Endothelial cell of umbilical vein (primary cell): Measurements from ENCODE around the gene CCDC12. TPM values are rescaled to one million over a fixed set of nuclear protein-coding genes. Genes with fewer than 3 reads are reported as not detected.

Experiments
- BruUV-seq: library from RNA; stranded (reverse); fragments of 400-500 nt; replicated peaks from 2 replicates; lab custom pipeline; 2021; lab: Mats Ljungman, UMichigan
- CTCF ChIA-PET: fragments of 300-600, 350-600 bp; sonication (Branson Sonifier 250); formaldehyde crosslinking; loops from one replicate; lab custom pipeline; 2021; ENCODE audit warnings: antibody characterized with exemption, inconsistent platforms; lab: Charles Lee
- POLR2A ChIA-PET: fragments of 300-600, 350-600 bp; sonication (Branson Sonifier 250); formaldehyde crosslinking; loops from one replicate; lab custom pipeline; 2021; ENCODE audit warnings: antibody characterized with exemption, inconsistent platforms; lab: Charles Lee
- DNase-seq: peaks from one replicate; pipeline ENCODE4 v3.0.0-alpha.2; 2011; ENCODE audit warnings: low read depth, low spot score
- FAIRE-seq: peaks from 2 replicates; lab custom pipeline; 2011; peaks lifted over from hg19 to GRCh38; lab: Jason Lieb, UNC
- H2AFZ ChIP-seq: 2 replicates; pipeline ENCODE4 v1.6.0; 2012; ENCODE audit warnings: low read depth, low read length, control low read depth, inconsistent platforms
- H3K27ac ChIP-seq: 2 replicates; pipeline ENCODE4 v1.5.1; 2011; ENCODE audit warnings: low read depth, mild to moderate bottlenecking, control low read depth, low read length, moderate library complexity; ENCODE audit not compliant: insufficient read depth
- H3K27me3 ChIP-seq, 2 experiments: 2 replicates each; pipeline versions ENCODE4 v1.6.0 to v1.6.1; 2011; ENCODE audit warnings: low read length in 2 of 2, mixed read lengths in 1 of 2; ENCODE audit not compliant: control insufficient read depth in 2 of 2, insufficient read depth in 2 of 2
- H3K36me3 ChIP-seq, 2 experiments: 2 replicates in 1 of 2; 3 replicates in 1 of 2; pipeline ENCODE4 v1.5.1; 2011; ENCODE audit warnings: low read length in 2 of 2, mild to moderate bottlenecking in 1 of 2, moderate library complexity in 1 of 2; ENCODE audit not compliant: control insufficient read depth in 2 of 2, insufficient read depth in 2 of 2; ENCODE audit errors: extremely low read depth in 1 of 2
- H3K4me1 ChIP-seq: 3 replicates; pipeline ENCODE4 v1.5.1; 2011; ENCODE audit warnings: mild to moderate bottlenecking, low read length; ENCODE audit not compliant: control insufficient read depth, insufficient read depth; ENCODE audit errors: extremely low read depth
- H3K4me2 ChIP-seq: 2 replicates; pipeline ENCODE4 v1.6.1; 2011; ENCODE audit warnings: low read length, control low read depth, mixed read lengths; ENCODE audit not compliant: insufficient read depth
- H3K4me3 ChIP-seq, 3 experiments: fragments of 200-600 bp in 1 of 3; sonication (generic), shearing (Covaris generic) in 1 of 3; replicated peaks in 1 of 3; 2 replicates each; pipeline ENCODE4 v1.5.1; 2011 to 2016; ENCODE audit warnings: control low read depth in 3 of 3, low read length in 3 of 3, mild to moderate bottlenecking in 2 of 3, inconsistent platforms in 1 of 3, low read depth in 1 of 3, moderate library complexity in 1 of 3; ENCODE audit not compliant: insufficient read depth in 1 of 3
- H3K79me2 ChIP-seq: 2 replicates; pipeline ENCODE4 v1.6.0; 2012; ENCODE audit warnings: low read length, inconsistent platforms; ENCODE audit not compliant: control insufficient read depth, insufficient read depth
- H3K9ac ChIP-seq: replicated peaks from 2 replicates; pipeline ENCODE3; 2011; ENCODE audit warnings: low read length, control low read depth; ENCODE audit not compliant: insufficient read depth; ENCODE audit errors: extremely low read depth
- H3K9me1 ChIP-seq: replicated peaks from 3 replicates; pipeline ENCODE4 v1.6.0; 2011; ENCODE audit warnings: mild to moderate bottlenecking, low read length; ENCODE audit not compliant: control insufficient read depth, insufficient read depth; ENCODE audit errors: extremely low read depth
- H3K9me3 ChIP-seq: replicated peaks from 2 replicates; pipeline ENCODE4 v1.5.1; 2012; ENCODE audit warnings: low read length, inconsistent platforms; ENCODE audit not compliant: control insufficient read depth, insufficient read depth
- H4K20me1 ChIP-seq: replicated peaks from 2 replicates; pipeline ENCODE3; 2011; ENCODE audit warnings: mild to moderate bottlenecking, low read length; ENCODE audit not compliant: control insufficient read depth, insufficient read depth; ENCODE audit errors: extremely low read depth
- EZH2 ChIP-seq: IDR thresholded peaks from 2 replicates; pipeline ENCODE4 v1.6.1; 2012; ENCODE audit warnings: borderline replicate concordance, low read depth, mild to moderate bottlenecking, moderate library complexity, low read length, inconsistent platforms; ENCODE audit not compliant: severe bottlenecking
- FOS ChIP-seq: IDR thresholded peaks from 2 replicates; pipeline ENCODE4 v1.6.1; 2011; ENCODE audit warnings: mild to moderate bottlenecking, low read length, moderate library complexity, borderline replicate concordance; ENCODE audit not compliant: insufficient read depth
- GATA2 ChIP-seq: IDR thresholded peaks from 2 replicates; pipeline ENCODE4 v1.7.0; 2011; ENCODE audit warnings: low read depth, mild to moderate bottlenecking, moderate library complexity, mixed read lengths, low read length; ENCODE audit not compliant: insufficient read length, insufficient read depth
- JUN ChIP-seq: IDR thresholded peaks from 2 replicates; pipeline ENCODE4 v1.6.1; 2011; ENCODE audit warnings: borderline replicate concordance, low read depth; ENCODE audit not compliant: insufficient read length, insufficient read depth
- MAX ChIP-seq: IDR thresholded peaks from 2 replicates; pipeline ENCODE4 v1.6.1; 2011; ENCODE audit not compliant: insufficient read depth, insufficient read length
- MYC ChIP-seq: IDR thresholded peaks from one replicate; pipeline ENCODE4 v1.6.1; 2011; ENCODE audit warnings: mild to moderate bottlenecking, low read depth, low read length
- POLR2A ChIP-seq: IDR thresholded peaks from 2 replicates; pipeline ENCODE4 v1.6.1; 2012; ENCODE audit warnings: low read depth, mild to moderate bottlenecking, control low read depth, low read length
- POLR2AphosphoS5 ChIP-seq: IDR thresholded peaks from 2 replicates; pipeline ENCODE4 v1.6.1; 2012; ENCODE audit warnings: low read depth, mild to moderate bottlenecking, control low read depth, low read length, moderate library complexity; ENCODE audit not compliant: insufficient read depth
- dilution Hi-C: fragments of 300-500 bp; cut with MboI; formaldehyde crosslinking; loops from one replicate; pipeline ENCODE4 v1.15.0; 2019; ENCODE audit warnings: low sequenced_read_pairs; ENCODE audit not compliant: extremely low pct_ligation_motif_present
- intact Hi-C: fragments of 100-400 bp; cut with micrococcal nuclease; formaldehyde crosslinking; loops from one replicate; pipeline ENCODE4 v1.10.0; 2022
- polyA plus RNA-seq, 4 experiments: library from polyadenylated mRNA; depleted of rRNA in 3 of 4; stranded (reverse) in 3 of 4; unstranded in 1 of 4; fragments of >200 nt; gene quantifications; 2 replicates each; pipeline versions ENCODE4 v1.2.1 to v1.2.3, GENCODE V29; 2011 to 2012; ENCODE audit warnings: missing spikeins in 1 of 4
- total RNA-seq: library from RNA; stranded (reverse); gene quantifications from 2 replicates; pipeline ENCODE4 v1.2.3, GENCODE V29; 2021
- TF ChIP-seq, protein P1 (sequence below), 2 donors: IDR thresholded peaks; 1 replicate in 1 of 2; 2 replicates in 1 of 2; pipeline ENCODE4 v1.5.1; 2011; ENCODE audit warnings: low read length in 2 of 2, mild to moderate bottlenecking in 2 of 2, moderate library complexity in 2 of 2, control low read depth in 1 of 2, inconsistent platforms in 1 of 2, low read depth in 1 of 2; ENCODE audit not compliant: insufficient read depth in 1 of 2; ENCODE audit errors: extremely low read depth in 1 of 2

The CCDC12 gene
- total and polyA plus RNA-seq, 2 donors (not counting 3 experiments of a cell fraction or from before 2014, with no cell fraction given) = 35.1 to 50.5 TPM

DNA sequence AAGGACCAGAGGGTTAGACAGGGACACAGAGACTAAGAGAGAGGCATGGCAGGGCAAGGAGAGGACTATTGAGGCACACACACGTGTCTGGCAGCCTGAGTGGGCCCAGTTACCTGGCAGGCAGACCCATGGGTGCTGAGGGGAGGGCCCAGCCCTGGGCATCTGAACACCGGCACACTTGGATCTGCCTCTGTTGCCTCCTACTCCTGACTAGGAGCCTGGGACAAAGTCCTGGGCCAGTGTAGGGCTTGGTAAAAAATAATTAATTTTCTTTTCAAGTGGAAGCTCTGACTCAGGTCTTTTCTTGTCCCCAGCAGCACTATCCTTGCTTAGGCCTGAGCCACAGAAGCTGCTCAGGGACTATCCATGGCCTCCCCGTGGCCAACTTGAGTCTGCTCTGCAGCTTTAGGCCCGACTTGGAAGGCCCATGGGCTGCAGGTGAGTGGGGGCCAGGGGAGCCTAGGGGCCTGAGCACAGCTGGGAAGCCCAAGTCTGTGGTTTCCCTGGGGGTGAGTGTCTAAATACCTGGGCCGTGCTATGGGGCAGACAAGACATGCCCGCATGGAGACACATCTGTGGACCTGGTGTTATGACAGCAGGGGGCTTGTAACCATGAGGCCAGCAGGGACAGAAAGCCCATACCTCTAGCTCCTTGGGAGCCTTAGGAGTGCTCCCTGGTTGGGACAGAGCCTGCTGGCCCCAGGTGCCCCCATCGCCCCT, 99.0 kb downstream of the CCDC12 start, which contains the start of gene PTH1R:
Gene PTH1R (plus strand): TSS at position 316 of the 720 bp plus-strand sequence. CDS start 5,839 bp downstream, outside the sequence.
- CTCF ChIA-PET = interaction anchor here (0.8 to 1.4 kb wide), 3 partner anchors 11 to 16 kb away, joined by 3 to 4 read pairs (median 3); no protein-coding TSS in a partner anchor
- TF ChIP-seq POLR2AphosphoS5 (no peak), POLR2A (no peak), MYC (no peak), MAX (no peak), JUN (no peak), GATA2 (no peak), EZH2 (no peak), FOS (no peak)
- TF ChIP-seq, protein P1, sequence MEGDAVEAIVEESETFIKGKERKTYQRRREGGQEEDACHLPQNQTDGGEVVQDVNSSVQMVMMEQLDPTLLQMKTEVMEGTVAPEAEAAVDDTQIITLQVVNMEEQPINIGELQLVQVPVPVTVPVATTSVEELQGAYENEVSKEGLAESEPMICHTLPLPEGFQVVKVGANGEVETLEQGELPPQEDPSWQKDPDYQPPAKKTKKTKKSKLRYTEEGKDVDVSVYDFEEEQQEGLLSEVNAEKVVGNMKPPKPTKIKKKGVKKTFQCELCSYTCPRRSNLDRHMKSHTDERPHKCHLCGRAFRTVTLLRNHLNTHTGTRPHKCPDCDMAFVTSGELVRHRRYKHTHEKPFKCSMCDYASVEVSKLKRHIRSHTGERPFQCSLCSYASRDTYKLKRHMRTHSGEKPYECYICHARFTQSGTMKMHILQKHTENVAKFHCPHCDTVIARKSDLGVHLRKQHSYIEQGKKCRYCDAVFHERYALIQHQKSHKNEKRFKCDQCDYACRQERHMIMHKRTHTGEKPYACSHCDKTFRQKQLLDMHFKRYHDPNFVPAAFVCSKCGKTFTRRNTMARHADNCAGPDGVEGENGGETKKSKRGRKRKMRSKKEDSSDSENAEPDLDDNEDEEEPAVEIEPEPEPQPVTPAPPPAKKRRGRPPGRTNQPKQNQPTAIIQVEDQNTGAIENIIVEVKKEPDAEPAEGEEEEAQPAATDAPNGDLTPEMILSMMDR (IDR thresholded peaks at IDR 0.05; ENCODE audit: extremely low read depth in 1 of 2, insufficient read depth in 1 of 2, low read depth in 1 of 2, low read length in 2 of 2) = no peak

More for the DNA sequence above, 99.0 kb downstream of the CCDC12 start, which contains the start of gene PTH1R:
- dilution Hi-C loops (no loop called here), intact Hi-C loops (no loop called here)
- Histone ChIP-seq H3K4me2 (no peak within 1 kb of the TSS), H3K9me3 (no peaks in the 10 kb centered on the region), H3K9me1 (no peaks in the 10 kb centered on the region), H3K27me3 (peaks cover 10 to 26% of the 10 kb centered on the region in 2 experiments), H3K79me2 (no peaks in the 10 kb centered on the region), H3K36me3 (no peaks in the 10 kb centered on the region), H2AFZ (no peak within 1 kb of the TSS), H3K4me1 (no peaks in the 10 kb centered on the region), H3K4me3 (no peak within 1 kb of the TSS), H3K9ac (no peak within 1 kb of the TSS), H3K27ac (no peak within 1 kb of the TSS), H4K20me1 (no peaks in the 10 kb centered on the region)
- DNase-seq (no peak), FAIRE-seq (no peak)
- POLR2A ChIA-PET = no interaction called here
- BruUV-seq = no TSS peak
